HG03469 (cell line): ENCODE measurements around the gene MTA2.

Experiments used
- ATAC-seq: cut with Tn5 transposase; IDR thresholded peaks from one replicate; pipeline ENCODE4 v1.9.1; 2021; ENCODE audit warnings: mild to moderate bottlenecking, moderate library complexity, moderate number of reproducible peaks; ENCODE audit not compliant: unreplicated experiment

MTA2 gene

GRCh38 chr11:62612366-62613290 lies 11.0 kb upstream of the MTA2 start, which contains the start of the genes EML3 and ROM1:
Gene EML3 (minus strand): TSS chr11:62612775. CDS start chr11:62612457, 318 bp downstream.
Gene ROM1 (plus strand): TSS chr11:62613257. CDS start chr11:62613282, 25 bp downstream.
- ATAC-seq: peak; percentile 34

GRCh38 chr11:62611705-62612365 lies 10.2 kb upstream of the MTA2 start:
- ATAC-seq: peak; percentile 5

- ATAC-seq: no peak
Observed at GRCh38 chr11:62610814-62611704, 9.4 kb upstream of the MTA2 start.

GRCh38 chr11:62610403-62610802 lies 8.7 kb upstream of the MTA2 start:
- no peak for ATAC-seq

GRCh38 chr11:62608776-62609175 lies 7.1 kb upstream of the MTA2 start:
- ATAC-seq: no peak

- ATAC-seq: no peak
Observed at GRCh38 chr11:62607714-62608113, 6.0 kb upstream of the MTA2 start.

GRCh38 chr11:62605902-62606301 lies 4.2 kb upstream of the MTA2 start:
- no peak for ATAC-seq

GRCh38 chr11:62605467-62605866 lies 3.8 kb upstream of the MTA2 start:
- ATAC-seq: no peak

- ATAC-seq: no peak
Observed at GRCh38 chr11:62604460-62605120, 2.9 kb upstream of the MTA2 start.

- ATAC-seq: no peak
Observed at GRCh38 chr11:62603776-62604299, 2.2 kb upstream of the MTA2 start.

- no peak for ATAC-seq
Observed at GRCh38 chr11:62603072-62603408, 1.4 kb upstream of the MTA2 start.

GRCh38 chr11:62602141-62603071 lies 741 bp upstream of the MTA2 start:
- ATAC-seq: no peak

- ATAC-seq: no peak
Observed at GRCh38 chr11:62601122-62601371, 618 bp downstream of the MTA2 start.

GRCh38 chr11:62600367-62601121 lies 1.1 kb downstream of the MTA2 start:
- ATAC-seq: no peak

- no peak for ATAC-seq
Observed at GRCh38 chr11:62599901-62600300, 1.8 kb downstream of the MTA2 start.

GRCh38 chr11:62599069-62599696 lies 2.5 kb downstream of the MTA2 start:
- ATAC-seq: no peak

GRCh38 chr11:62595124-62595523 lies 6.5 kb downstream of the MTA2 start:
- no peak for ATAC-seq

- ATAC-seq: no peak
Observed at GRCh38 chr11:62593434-62594044, 8.1 kb downstream of the MTA2 start.
